GM12801 (cell line): ENCODE data around the gene HIKESHI.

Source experiments
- TF ChIP-seq, protein P1 (sequence below): IDR thresholded peaks from one replicate; pipeline ENCODE4 v1.5.1; 2011; ENCODE audit warnings: control low read depth; ENCODE audit not compliant: insufficient read length; ENCODE audit errors: extremely low read depth

HIKESHI gene, protein sequence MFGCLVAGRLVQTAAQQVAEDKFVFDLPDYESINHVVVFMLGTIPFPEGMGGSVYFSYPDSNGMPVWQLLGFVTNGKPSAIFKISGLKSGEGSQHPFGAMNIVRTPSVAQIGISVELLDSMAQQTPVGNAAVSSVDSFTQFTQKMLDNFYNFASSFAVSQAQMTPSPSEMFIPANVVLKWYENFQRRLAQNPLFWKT

DNA sequence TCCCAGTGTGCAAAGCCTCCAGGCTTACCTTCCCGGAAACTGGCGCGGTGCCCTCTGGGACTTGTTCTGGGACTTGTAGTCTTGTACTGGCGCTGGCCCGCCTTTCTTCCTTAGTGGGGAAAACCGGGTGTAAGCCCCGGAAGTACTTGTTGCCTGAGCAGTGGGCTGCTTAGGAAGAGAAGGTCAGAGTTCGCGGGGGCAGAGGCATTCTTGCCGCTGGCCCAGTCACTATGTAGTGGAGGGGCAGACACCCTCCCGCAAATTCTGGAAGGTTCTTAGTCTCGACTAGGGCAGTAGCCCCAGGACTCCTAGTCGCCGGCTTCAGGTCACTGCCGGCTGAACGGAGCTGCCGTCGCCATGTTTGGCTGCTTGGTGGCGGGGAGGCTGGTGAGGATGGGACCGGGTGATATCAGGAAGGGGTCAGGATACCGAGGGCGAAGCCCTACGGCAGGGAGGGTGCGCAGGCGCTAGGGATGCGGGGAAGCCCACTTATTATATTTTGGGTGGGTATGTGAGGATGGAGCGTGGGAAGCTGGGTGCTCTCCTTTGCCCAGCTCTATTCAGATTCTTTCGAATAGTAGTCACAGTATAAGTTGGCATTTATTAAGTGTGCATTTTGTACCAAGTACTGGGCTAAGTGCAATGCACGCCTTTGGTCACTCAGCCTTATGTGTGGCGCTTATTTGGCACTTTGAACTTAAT lies at the start of gene HIKESHI:
Gene HIKESHI (plus strand): TSS at position 149 of the 702 bp plus-strand sequence. CDS start 209 bp downstream, at position 358.
- TF ChIP-seq, protein P1, sequence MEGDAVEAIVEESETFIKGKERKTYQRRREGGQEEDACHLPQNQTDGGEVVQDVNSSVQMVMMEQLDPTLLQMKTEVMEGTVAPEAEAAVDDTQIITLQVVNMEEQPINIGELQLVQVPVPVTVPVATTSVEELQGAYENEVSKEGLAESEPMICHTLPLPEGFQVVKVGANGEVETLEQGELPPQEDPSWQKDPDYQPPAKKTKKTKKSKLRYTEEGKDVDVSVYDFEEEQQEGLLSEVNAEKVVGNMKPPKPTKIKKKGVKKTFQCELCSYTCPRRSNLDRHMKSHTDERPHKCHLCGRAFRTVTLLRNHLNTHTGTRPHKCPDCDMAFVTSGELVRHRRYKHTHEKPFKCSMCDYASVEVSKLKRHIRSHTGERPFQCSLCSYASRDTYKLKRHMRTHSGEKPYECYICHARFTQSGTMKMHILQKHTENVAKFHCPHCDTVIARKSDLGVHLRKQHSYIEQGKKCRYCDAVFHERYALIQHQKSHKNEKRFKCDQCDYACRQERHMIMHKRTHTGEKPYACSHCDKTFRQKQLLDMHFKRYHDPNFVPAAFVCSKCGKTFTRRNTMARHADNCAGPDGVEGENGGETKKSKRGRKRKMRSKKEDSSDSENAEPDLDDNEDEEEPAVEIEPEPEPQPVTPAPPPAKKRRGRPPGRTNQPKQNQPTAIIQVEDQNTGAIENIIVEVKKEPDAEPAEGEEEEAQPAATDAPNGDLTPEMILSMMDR: no peak

DNA sequence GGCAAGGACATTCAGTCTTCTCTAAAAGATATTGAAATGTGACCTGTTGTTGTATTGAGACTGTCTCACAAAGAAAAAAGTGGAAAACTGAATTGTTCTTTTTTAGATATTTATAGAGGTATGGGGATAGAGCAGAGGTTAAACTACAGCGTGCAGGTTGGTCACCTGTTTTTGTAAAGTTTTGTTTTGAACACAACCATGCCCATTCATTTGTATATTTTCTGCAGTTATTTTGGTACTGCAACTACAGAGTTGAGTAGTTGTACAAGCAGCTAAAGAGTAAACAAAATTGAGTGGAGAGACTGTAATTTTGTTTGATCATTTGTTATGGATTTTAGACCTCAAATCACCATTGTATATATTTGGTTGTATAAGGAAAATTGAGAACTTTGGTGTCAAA lies 46.1 kb upstream of the HIKESHI start:
- TF ChIP-seq, protein P1: no peak

DNA sequence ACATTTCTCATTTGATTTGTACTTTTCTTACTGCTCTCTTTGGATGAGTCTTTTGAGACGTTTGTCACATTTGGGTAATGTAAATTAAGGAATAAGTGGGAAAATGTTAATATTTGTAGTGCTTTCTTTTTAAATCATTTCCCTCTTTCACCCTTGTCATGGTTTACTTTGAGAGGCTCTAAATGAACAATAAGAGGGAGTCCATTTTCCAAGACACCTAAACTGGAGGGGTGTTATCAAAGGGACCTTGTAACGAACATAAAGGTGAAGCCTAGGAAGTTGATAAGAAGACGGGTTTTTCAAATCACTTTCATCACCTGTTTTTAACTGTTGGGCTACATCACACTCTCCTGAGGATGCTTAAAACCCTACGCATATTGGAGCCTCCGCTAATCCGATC lies 45.4 kb upstream of the HIKESHI start:
- TF ChIP-seq, protein P1: no peak

DNA sequence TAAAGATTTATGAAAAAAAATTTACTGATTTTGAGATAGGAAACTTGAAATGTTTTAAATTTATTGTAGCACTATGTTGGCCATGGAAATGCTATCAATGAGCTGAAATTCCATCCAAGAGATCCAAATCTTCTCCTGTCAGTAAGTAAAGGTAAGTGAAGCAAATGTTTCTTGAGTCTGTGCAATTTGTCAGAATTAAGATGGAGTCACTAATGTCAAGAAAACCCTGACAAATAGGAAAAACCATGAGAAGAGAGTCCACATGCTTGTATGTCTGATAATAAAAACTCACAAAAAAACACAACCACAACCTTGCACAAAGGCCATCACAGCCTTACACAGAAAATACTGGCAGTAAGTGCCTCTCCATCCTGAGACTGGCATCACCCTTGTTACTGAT lies 44.6 kb upstream of the HIKESHI start:
- TF ChIP-seq, protein P1: no peak

DNA sequence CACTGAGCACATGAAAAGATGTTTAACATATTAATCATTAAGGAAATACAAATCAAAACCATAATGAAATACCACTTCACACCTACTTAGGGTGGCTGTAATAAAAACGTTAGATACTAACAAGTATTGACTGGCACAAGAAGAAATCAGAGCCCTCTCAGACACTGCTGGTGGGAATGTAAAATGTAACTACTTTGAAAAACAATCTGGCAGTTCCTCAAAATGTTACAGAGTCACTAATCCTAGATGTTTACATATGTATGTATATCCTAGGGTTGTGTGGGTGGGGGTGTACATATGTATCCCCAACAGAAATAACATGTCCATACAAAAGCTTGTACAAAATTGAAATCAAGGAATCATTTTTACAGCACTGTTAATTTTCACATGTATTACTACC lies 42.3 kb upstream of the HIKESHI start:
- TF ChIP-seq, protein P1: no peak

DNA sequence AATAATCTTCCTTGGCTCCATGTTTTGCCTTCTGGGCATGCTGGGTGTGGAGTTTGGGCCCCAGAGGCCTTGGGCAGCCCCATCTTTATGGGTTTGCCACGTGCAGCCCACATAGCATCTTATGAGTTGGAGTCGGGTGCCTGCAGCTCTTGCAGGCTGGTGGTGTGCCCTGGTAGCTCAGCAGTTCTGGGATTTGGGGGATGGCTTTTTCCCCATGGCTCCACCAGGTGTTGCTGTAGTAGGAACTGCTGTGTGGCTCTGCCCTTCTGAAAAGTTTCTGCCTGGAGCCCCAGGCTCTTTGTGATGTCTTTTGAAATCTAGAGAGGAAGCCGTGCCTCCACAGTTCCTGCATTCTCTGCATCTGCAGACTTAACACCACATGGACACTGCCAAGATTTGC lies 40.7 kb upstream of the HIKESHI start:
- TF ChIP-seq, protein P1: no peak

DNA sequence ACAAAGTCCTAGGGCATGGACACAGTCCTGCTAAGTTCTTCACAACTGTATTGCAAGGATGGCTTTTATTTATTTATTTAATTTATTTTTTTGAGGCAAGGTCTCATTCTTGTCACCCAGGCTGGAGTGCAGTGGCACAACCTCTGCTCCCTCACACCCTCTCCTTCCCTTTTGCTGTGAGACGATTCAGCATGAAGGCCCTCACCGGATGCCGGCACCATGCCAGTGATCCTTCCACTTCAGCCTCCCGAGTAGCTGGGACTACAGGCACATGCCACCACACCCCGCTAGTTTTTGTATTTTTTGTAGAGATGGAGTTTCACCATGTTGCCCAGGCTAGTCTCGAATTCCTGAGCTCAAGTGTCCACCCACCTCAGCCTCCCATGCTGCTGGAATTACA lies 39.7 kb upstream of the HIKESHI start:
- TF ChIP-seq, protein P1: no peak
